Stimulated activated CD4-positive, alpha-beta T cell treated with anti-CD3 and anti-CD28 coated beads, Interleukin-4, amount 100 ng/mL, for 1 hour (primary cell): ENCODE data around the gene LRRC72.
"Not testable (repeated sequence)": the region's sequence is repeated elsewhere in the genome, so short reads cannot be mapped to it uniquely, and the experiment has no call there.

Experiments
- DNase-seq: peaks from one replicate; pipeline ENCODE4 v3.0.0-alpha.2; 2020

The LRRC72 gene

DNA sequence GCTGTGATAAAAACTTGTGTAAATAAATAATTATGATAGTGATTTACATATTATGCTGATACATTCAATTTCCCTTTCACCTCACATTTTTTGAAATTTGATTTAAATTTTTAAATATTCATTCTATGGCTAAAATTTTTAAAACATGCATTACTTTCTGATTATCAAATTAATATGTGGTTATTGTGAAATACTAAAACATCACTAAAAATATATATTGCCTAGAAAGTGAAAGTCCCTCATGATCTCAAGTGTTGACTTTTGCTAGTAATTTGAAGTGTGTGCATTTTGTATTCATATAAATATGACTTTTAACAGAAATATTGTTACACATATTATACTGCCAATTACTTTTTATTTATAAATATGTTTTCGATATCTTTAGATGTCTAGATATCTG is 3.1 kb downstream of the LRRC72 start:
- DNase-seq: no peak

- no peak for DNase-seq
Measured at GRCh38 chr7:16531707-16532106, 5.1 kb downstream of the LRRC72 start.

DNA sequence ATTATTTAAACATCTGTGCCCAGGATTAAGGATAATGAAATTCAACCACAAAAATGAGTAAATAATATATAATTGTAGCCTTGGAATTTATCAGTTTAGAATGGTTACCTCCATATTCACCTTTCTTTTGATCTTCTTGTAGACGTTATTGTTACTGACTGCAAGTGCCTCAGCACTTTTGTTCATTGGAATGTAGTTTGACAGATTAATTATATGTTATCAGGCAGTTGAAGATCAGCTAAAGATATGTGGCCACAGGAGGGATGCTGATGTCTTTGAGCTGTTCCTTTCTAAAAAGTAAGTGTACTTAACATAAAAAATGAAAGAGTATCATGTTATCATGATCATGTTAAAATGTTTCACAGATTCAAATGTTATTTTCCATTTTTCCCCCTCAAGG is 5.6 kb downstream of the LRRC72 start:
- DNase-seq: no peak

DNA sequence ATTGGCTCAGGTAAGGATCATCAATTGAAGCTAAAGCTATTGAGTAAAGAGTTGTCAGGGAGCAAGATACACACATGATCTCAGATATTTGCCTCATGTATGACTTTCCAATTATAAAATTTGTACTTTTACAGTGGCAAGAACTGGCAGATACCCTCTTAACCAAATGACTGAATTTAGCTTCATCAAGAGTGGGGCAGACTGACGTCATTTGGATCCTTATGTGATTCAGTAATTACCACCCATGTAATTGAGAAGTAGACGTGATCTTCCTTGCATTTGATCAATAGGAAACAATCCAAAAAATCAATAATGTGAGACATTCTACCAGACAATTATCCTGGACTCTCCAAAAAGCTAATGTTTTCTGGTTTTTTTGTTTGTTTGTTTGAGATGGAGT is 8.9 kb downstream of the LRRC72 start:
- no peak for DNase-seq

GRCh38 chr7:16540559-16540958 is 13.9 kb downstream of the LRRC72 start:
- DNase-seq: not testable (repeated sequence)

GRCh38 chr7:16542401-16542800 is 15.8 kb downstream of the LRRC72 start:
- no peak for DNase-seq

DNA sequence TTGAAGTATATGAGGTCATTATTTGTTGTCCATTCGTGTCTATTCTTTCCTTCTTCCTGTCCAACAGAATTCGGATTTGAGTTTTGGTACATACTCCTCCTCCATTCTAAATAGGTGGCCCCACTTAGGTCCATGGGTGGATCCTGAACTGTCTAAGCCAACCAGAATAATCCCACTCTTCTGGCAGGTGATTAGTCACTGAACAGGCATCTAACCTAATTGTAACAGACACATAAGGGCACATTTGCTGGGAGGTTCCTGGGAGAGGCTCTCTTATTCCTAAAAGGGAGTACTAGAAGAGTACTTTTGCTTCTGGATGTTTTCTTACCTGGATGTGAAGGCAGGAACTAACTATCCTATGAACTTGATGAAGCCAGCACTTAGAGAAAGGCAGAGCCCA is 16.8 kb downstream of the LRRC72 start:
- DNase-seq: no peak

- DNase-seq: no peak
Measured at GRCh38 chr7:16546921-16547505, 20.4 kb downstream of the LRRC72 start.

DNA sequence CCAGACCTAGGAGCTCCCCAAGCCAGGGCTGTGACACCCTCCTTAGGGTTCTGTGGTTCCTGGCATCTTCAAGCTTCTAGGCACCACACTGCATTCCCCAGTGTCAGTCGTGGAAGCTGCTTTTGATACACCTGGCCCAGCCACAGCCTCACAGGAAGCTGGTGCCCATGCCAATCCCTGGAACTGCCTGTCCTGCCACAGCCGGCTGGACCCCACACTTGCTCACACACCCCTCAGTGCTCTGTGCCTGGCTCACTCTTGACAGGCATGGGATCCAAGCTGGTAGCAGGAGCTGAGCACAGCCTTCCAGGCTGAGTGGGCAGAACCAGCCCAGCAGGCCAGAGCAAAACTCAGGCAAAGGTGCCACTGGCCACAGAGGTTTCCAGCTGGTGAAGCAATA is 21.8 kb downstream of the LRRC72 start:
- no peak for DNase-seq

GRCh38 chr7:16550671-16551070 is 24.0 kb downstream of the LRRC72 start:
- DNase-seq: no peak

DNA sequence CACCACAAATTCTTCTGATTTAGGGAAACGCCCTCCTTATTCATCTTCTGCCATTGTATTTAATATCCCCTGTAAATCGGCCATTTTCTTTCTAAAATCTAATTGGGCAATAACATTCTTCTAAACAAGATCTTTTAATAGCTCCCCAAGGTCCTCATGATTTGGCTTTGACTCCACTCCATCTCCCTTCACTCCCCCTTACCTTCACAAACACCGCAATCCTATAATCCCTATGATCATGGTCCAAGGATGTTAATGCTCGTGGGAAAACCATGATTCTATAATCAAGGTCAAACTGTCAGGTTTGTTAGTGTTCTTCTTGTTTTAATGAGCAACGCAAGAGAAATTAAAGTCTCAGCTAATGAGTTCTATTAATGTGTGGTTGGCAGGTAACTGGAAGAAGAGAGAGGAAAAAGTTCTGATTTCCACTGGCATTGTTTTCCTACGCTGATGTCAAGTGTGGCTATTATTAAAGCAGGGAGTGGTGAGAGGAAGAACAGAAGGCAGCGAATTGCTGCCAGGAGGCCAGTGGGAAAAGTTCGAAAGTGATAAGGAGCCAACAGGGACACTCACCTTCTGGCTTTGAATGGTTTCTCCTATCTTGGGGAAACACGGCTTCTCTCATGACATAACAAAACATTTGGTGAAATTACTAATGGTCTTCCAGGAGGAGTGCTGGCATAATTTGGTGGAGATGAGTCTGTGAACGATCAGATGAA is 28.1 kb downstream of the LRRC72 start:
- no peak for DNase-seq

GRCh38 chr7:16556359-16556758 is 29.7 kb downstream of the LRRC72 start:
- no peak for DNase-seq

DNA sequence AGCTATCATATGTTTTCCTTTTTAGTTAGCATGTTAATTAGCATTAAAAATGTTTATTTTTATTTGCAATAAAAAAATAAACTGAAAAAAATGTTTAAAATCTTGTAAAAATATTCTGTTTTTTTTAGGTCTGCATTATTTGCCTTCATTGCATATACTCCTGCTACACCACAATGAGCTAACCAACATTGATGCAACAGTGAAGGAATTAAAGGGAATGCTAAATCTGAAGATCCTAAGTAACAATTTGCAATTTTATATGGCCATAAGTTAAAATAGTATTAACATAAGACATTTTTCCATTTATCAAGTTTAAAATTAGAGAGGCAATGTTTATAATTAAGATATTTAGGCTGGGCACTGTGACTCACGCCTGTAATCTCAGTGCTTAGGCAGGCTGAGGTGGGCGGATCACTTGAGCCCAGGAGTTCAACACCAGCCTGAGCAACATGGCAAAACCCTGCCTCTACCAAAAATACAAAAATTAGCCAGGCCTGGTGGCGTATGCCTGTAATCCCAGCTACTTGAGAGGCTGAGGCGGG is 32.2 kb downstream of the LRRC72 start:
- no peak for DNase-seq

GRCh38 chr7:16559497-16560179 is 33.0 kb downstream of the LRRC72 start:
- DNase-seq: no peak

DNA sequence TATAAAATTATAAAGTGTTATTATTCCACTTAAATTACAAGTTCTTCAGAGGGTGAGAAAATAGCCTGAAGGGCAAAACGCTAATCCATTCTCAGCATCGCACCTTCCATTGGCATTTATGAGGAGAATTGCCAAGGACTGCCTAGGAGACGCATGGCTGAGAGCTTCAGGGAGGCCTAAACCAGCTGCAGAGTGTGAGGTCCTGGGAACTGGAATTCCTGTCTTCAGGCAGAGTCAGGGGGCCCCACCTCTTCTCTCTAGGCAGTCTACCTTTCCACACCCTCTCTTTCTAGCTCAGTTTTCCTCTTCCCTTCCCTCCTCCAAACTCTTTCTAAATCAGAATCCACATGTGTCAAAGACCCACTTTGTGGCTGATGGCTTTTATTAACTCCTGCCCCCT is 35.3 kb downstream of the LRRC72 start:
- DNase-seq: no peak

DNA sequence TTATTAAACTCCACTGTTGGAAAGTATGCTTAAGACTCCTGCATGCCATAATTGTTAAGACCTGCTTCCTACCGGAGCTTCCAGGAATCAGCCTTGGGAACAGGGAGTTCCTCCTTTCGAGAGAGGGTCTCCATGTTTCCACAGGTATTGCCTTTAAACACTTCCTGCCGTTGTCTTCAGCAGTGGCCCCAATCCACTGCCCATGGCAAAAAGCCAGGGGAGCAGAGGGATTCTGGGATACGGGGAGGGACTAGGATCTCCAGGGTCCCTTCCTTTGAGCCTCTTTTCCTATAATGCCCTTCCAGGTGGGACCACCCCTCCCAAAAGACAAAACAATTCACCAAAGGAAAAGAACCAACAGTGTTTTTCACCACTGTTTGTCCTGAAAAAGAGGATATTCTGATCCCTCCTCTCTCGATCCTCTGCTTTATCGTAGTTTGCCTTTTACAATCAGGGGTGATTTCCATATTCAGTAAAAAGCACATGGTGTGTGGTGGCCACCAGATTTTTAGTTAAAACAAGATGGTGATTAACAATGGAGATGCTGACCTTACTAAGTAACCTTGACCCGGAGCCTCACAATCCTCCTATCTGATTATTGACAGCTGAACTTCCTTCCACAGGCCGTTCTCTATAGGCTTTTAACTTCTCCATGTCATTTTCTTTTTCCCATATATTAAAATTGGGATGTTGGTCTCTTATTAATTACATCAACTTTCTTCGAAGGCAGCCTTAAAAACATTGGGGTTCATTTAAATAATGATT is 36.0 kb downstream of the LRRC72 start:
- DNase-seq: no peak

GRCh38 chr7:16563281-16564022 is 36.8 kb downstream of the LRRC72 start:
- no peak for DNase-seq

GRCh38 chr7:16564023-16564380 is 37.4 kb downstream of the LRRC72 start:
- DNase-seq: no peak

- no peak for DNase-seq
Measured at GRCh38 chr7:16564909-16565426, 38.3 kb downstream of the LRRC72 start.

- no peak for DNase-seq
Measured at GRCh38 chr7:16571941-16572340, 45.3 kb downstream of the LRRC72 start.

DNA sequence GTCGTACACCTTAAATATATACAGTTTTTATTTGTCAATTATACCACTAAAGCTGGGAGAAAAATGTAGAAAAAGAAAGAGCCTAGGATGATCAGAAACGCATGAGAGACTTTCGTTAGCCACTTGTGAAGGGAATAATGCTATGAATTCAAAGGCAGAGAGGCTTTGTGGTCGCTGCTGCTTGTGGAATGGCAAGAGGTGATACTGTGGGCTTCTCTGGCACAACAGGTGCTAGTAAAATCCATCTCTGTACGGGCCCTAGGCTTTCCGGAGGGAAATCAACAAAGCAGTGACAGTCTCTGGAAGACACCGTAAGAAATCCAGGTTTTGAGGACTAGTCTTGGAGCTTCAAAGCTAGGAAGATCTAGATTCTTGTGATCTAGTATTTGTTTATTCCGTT is 52.6 kb downstream of the LRRC72 start:
- no peak for DNase-seq

DNA sequence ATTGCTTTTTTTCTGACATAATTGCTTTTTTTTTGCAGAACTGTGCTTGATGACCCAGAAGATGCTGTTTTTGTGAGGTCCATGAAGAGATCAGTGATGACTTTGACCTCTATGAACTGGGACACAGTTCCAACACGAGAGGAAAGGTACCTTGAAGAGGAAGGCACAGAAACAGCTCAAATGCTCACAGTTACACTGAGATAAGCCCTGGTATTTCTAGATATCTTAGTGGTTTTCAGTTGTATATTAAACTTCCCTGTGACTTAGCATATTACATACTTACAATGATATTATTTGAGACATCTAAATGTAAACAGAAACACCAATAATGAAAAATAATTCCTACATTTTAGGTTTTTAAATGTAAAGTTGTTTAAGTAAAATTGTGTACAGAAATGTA is 54.7 kb downstream of the LRRC72 start:
- DNase-seq: no peak
